OCI-LY1 (cell line): ENCODE data around the gene EMP3.
"Not testable (repeated sequence)": the region's sequence is repeated elsewhere in the genome, so short reads cannot be mapped to it uniquely, and the experiment has no call there.

ENCODE experiments used
- H2AFZ ChIP-seq: fragments of 200-600 bp; sonication (generic), shearing (Covaris generic); 2 replicates; pipeline ENCODE4 v1.6.0; 2014; ENCODE audit warnings: antibody characterized with exemption, mild to moderate bottlenecking, low read length
- H3F3A ChIP-seq: fragments of 200-600 bp; sonication (generic), shearing (Covaris generic); 2 replicates; pipeline ENCODE4 v1.6.0; 2014; ENCODE audit warnings: mild to moderate bottlenecking, antibody characterized with exemption, low read length, moderate library complexity; ENCODE audit not compliant: insufficient read depth
- H3K27ac ChIP-seq: fragments of 200-600 bp; sonication (generic); 2 replicates; pipeline ENCODE4 v1.5.1; 2014; ENCODE audit warnings: low read length, mixed run types, mild to moderate bottlenecking, low read depth; ENCODE audit not compliant: poor library complexity, severe bottlenecking
- H3K27me3 ChIP-seq: fragments of 200-600 bp; sonication (generic); 2 replicates; pipeline ENCODE4 v1.6.0; 2014; ENCODE audit warnings: antibody characterized with exemption, mild to moderate bottlenecking, low read length, moderate library complexity; ENCODE audit not compliant: insufficient read depth
- H3K36me3 ChIP-seq: fragments of 200-600 bp; sonication (generic); 2 replicates; pipeline ENCODE4 v1.6.1; 2014; ENCODE audit warnings: mild to moderate bottlenecking, antibody characterized with exemption, low read length, moderate library complexity, mixed read lengths; ENCODE audit not compliant: insufficient read depth
- H3K4me1 ChIP-seq: fragments of 200-600 bp; sonication (generic); 2 replicates; pipeline ENCODE4 v1.5.1; 2014; ENCODE audit warnings: mild to moderate bottlenecking, low read length, moderate library complexity; ENCODE audit not compliant: insufficient read depth, severe bottlenecking
- H3K4me2 ChIP-seq: fragments of 200-600 bp; sonication (generic), shearing (Covaris generic); 2 replicates; pipeline ENCODE4 v1.6.1; 2014; ENCODE audit warnings: low read length
- H3K4me3 ChIP-seq: fragments of 200-600 bp; sonication (generic); 2 replicates; pipeline ENCODE4 v1.5.1; 2014; ENCODE audit warnings: low read length, low read depth, mild to moderate bottlenecking, mixed read lengths; ENCODE audit not compliant: poor library complexity, severe bottlenecking
- H3K79me2 ChIP-seq: fragments of 200-600 bp; shearing (Covaris generic); 2 replicates; pipeline ENCODE4 v1.6.1; 2016; ENCODE audit warnings: mixed run types, low read length, mixed read lengths; ENCODE audit not compliant: insufficient read depth
- H3K9ac ChIP-seq: fragments of 200-600 bp; sonication (generic), shearing (Covaris generic); 2 replicates; pipeline ENCODE4 v1.6.1; 2014; ENCODE audit warnings: mild to moderate bottlenecking, low read length, mixed read lengths
- H3K9me2 ChIP-seq: fragments of 200-600 bp; sonication (generic), shearing (Covaris generic); 2 replicates; pipeline ENCODE4 v1.6.1; 2014; ENCODE audit warnings: low read depth, mild to moderate bottlenecking, low read length, mixed read lengths
- H3K9me3 ChIP-seq: fragments of 200-600 bp; shearing (Covaris generic); 2 replicates; pipeline ENCODE4 v1.6.1; 2014; ENCODE audit warnings: low read length, mixed read lengths
- H4K20me1 ChIP-seq: fragments of 200-600 bp; sonication (generic), shearing (Covaris generic); 2 replicates; pipeline ENCODE4 v1.6.0; 2016; ENCODE audit warnings: mild to moderate bottlenecking, low read length; ENCODE audit not compliant: insufficient read depth
- EZH2 ChIP-seq: fragments of 200-600 bp; sonication (generic), shearing (Covaris generic); IDR thresholded peaks from 2 replicates; pipeline ENCODE4 v1.8.0; 2017; ENCODE audit warnings: borderline replicate concordance, mixed run types, mild to moderate bottlenecking, antibody characterized with exemption, low read length, moderate library complexity, mixed read lengths
- TF ChIP-seq, protein P1 (sequence below): fragments of 200-600 bp; sonication (generic), shearing (Covaris generic); IDR thresholded peaks from 2 replicates; pipeline ENCODE4 v1.5.1; 2017; ENCODE audit warnings: mild to moderate bottlenecking, antibody characterized with exemption, low read length, moderate library complexity, mixed read lengths

Gene EMP3

DNA sequence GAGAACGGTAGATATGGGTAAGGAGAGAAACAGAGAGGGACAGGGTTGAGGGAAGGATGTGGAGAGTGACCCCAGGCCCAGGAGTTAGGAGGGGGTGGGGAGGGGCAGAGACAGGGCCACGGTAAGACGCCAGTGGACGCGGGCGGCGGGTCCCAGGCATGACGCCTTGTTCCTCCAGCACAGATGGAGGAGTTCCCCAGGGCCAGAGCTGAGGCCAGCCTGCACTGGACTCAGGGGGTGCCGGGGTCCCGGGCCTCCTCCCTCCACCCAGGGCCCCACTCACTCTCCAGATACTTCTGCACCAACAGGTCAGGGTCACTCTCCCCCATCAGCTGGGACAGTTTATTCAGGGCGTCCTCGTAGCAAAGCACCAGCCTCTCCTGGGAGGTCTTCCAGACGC lies 22.0 kb upstream of the EMP3 start:
- Histone ChIP-seq H3K4me2 (no peak overlapping the region), H3K36me3 (no peaks in the 10 kb centered on the region)

DNA sequence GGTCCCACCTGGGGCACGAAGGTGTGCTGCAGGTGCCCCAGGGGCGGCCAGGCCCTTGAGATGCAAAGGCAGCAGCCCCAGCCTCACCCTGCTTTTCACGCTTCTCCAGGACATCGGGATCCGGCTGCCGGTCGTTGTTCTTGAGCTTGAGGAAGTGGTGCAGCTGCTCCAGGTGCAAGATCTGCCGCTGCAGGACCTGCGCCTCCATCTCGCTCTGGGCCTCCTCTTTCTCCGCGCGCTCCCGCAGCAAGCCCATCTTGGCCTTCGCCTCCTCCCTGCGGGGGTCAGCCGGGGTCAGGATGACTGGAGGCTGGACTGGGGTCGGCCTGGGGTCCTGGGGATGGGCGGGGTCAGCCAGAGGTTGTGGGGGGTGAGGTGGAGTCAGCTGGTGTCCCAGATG lies 21.5 kb upstream of the EMP3 start:
- 0 out of 2 replicates have a peak, but pooled peaks cover 4% of the 10 kb centered on the region for H3K27me3 ChIP-seq
- no peak overlapping the region for H3K27ac ChIP-seq
- no peak overlapping the region for H3K4me3 ChIP-seq
- no peak overlapping the region for H3K9ac ChIP-seq
- H3K79me2 ChIP-seq: no peaks in the 10 kb centered on the region
- no peaks in the 10 kb centered on the region for H4K20me1 ChIP-seq
- H3K36me3 ChIP-seq: no peaks in the 10 kb centered on the region
- no peaks in the 10 kb centered on the region for H3K9me3 ChIP-seq
- H2AFZ ChIP-seq: no peak overlapping the region
- no peaks in the 10 kb centered on the region for H3K9me2 ChIP-seq
- no peaks in the 10 kb centered on the region for H3K4me1 ChIP-seq
- no peak overlapping the region for H3K4me2 ChIP-seq
- TF ChIP-seq, protein P1, sequence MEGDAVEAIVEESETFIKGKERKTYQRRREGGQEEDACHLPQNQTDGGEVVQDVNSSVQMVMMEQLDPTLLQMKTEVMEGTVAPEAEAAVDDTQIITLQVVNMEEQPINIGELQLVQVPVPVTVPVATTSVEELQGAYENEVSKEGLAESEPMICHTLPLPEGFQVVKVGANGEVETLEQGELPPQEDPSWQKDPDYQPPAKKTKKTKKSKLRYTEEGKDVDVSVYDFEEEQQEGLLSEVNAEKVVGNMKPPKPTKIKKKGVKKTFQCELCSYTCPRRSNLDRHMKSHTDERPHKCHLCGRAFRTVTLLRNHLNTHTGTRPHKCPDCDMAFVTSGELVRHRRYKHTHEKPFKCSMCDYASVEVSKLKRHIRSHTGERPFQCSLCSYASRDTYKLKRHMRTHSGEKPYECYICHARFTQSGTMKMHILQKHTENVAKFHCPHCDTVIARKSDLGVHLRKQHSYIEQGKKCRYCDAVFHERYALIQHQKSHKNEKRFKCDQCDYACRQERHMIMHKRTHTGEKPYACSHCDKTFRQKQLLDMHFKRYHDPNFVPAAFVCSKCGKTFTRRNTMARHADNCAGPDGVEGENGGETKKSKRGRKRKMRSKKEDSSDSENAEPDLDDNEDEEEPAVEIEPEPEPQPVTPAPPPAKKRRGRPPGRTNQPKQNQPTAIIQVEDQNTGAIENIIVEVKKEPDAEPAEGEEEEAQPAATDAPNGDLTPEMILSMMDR: no peak
- no peak for TF ChIP-seq EZH2
- H3F3A ChIP-seq: no peaks in the 10 kb centered on the region

More for the DNA sequence above, 22.0 kb upstream of the EMP3 start:
- no peaks in the 10 kb centered on the region for H3K9me2 ChIP-seq
- H3K27ac ChIP-seq: no peak overlapping the region
- no peaks in the 10 kb centered on the region for H3K9me3 ChIP-seq
- H4K20me1 ChIP-seq: no peaks in the 10 kb centered on the region
- no peak for TF ChIP-seq EZH2
- TF ChIP-seq, protein P1: no peak
- H2AFZ ChIP-seq: no peak overlapping the region
- H3K9ac ChIP-seq: no peak overlapping the region
- no peaks in the 10 kb centered on the region for H3K4me1 ChIP-seq
- no peak overlapping the region for H3K4me3 ChIP-seq
- no peaks in the 10 kb centered on the region for H3F3A ChIP-seq
- no peaks in the 10 kb centered on the region for H3K79me2 ChIP-seq
- H3K27me3 ChIP-seq: 0 out of 2 replicates have a peak, but pooled peaks cover 4% of the 10 kb centered on the region

DNA sequence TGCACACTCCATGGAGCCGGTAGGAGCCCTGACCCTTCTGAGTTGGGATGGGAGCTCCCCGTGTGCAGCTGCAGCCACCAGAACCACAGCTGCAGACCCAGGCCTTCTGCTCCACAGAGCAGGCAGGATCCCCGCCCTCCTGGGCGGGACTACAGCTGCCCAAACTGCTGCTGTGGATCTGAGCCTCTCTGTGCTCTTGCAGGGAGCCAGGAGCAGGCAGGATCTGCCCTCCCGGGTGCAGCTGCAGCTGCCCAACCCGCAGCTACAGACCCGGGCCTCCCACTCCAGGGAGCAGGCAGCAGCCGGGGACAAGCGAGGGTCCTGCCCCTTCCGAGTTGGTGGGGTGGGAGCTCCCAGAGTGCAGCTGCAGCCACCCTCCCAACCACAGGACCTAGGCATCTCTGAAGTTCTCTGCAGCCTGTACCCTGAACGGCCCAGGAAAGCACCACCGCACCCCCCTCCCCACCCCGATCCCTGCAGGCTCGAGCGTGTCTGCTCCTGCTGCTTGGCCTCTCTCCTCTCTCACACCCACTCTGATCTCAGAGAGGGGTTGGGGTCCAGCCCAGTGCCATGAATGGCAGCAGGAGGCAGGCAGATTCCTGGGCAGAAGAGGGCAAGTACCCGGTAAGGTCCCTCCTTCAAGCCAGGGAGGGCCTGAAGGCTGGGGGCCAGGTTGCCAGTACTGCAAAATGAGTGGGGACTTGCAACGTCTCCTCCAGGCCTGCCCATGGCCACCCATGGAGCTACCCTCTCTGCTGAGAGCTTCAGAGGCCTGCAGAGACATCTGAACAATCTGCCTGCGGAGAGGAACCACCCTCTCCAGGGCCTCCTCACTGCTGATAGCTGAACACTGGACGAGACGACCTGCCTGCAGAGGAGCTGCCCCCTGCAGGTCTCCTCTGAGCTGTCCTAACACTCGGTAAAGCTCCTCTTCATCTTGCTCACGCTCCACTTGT lies 16.4 kb upstream of the EMP3 start:
- Histone ChIP-seq H3K4me3 (no peak overlapping the region), H3K9ac (no peak overlapping the region)
- no peak for TF ChIP-seq EZH2
- TF ChIP-seq, protein P1: peak; percentile 47; the same call in 1 of the 2 replicates

DNA sequence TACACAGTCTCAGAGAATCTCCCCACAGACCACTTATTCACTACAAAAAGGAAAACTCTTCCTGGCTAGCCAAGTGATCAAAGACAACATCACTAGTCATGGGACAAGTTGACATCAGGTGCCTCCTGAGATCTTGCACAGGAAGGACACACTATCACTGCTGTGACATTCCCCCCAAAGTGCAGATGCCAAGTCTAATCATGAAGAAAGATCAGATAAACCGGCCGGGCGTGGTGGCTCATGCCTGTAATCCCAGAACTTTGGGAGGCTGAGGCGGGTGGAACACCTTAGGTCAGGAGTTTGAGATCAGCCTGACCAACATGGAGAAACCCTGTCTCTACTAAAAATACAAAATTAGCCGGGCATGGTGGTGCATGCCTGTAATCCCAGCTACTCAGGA lies 15.6 kb upstream of the EMP3 start:
- H3K4me2 ChIP-seq, H3K36me3 ChIP-seq, H3K79me2 ChIP-seq, H3K9ac ChIP-seq, H3K9me3 ChIP-seq, H3K27ac ChIP-seq, H3K4me1 ChIP-seq, H4K20me1 ChIP-seq, H3K27me3 ChIP-seq, H2AFZ ChIP-seq, H3F3A ChIP-seq, H3K4me3 ChIP-seq, H3K9me2 ChIP-seq: not testable (repeated sequence)

More for the DNA sequence above, 16.4 kb upstream of the EMP3 start:
- Histone ChIP-seq H4K20me1 (no peaks in the 10 kb centered on the region), H3K9me2 (no peaks in the 10 kb centered on the region), H3K9me3 (no peaks in the 10 kb centered on the region), H2AFZ (no peak overlapping the region), H3K4me2 (no peak overlapping the region), H3K27me3 (0 out of 2 replicates have a peak, but pooled peaks cover 9% of the 10 kb centered on the region), H3K79me2 (no peaks in the 10 kb centered on the region), H3K27ac (no peak overlapping the region), H3K36me3 (no peaks in the 10 kb centered on the region), H3F3A (no peaks in the 10 kb centered on the region), H3K4me1 (no peaks in the 10 kb centered on the region)
